ENCODE data around the gene RNF123.

The RNF123 gene

GRCh38 chr3:49705390-49705960 is 16.1 kb downstream of the RNF123 start:
- no peak for DNase-seq

GRCh38 chr3:49706456-49707112 is 17.2 kb downstream of the RNF123 start:
- DNase-seq, result no peak

GRCh38 chr3:49707113-49707480 is 17.7 kb downstream of the RNF123 start:
- DNase-seq, result no peak

- no peak for DNase-seq
These were observed 20.5 kb downstream of the RNF123 start for GRCh38 chr3:49709852-49710251.

- no peak for DNase-seq
These were observed 22.1 kb downstream of the RNF123 start for GRCh38 chr3:49711489-49711888.

GRCh38 chr3:49712166-49712565 is 22.8 kb downstream of the RNF123 start:
- DNase-seq, result no peak

- no peak for DNase-seq
These were observed 23.4 kb downstream of the RNF123 start for GRCh38 chr3:49712631-49713317.

- DNase-seq, result no peak
These were observed 24.2 kb downstream of the RNF123 start for GRCh38 chr3:49713336-49714105.

GRCh38 chr3:49714728-49715550 is 25.6 kb downstream of the RNF123 start:
- no peak for DNase-seq

GRCh38 chr3:49715611-49716121 is 26.3 kb downstream of the RNF123 start:
- DNase-seq, result no peak

- no peak for DNase-seq
These were observed 26.8 kb downstream of the RNF123 start for GRCh38 chr3:49716169-49716568.

GRCh38 chr3:49716691-49717210 is 27.4 kb downstream of the RNF123 start:
- DNase-seq, result no peak

GRCh38 chr3:49717211-49717958 is 28.0 kb downstream of the RNF123 start:
- DNase-seq, result no peak

GRCh38 chr3:49717959-49718857 is 28.9 kb downstream of the RNF123 start:
- no peak for DNase-seq

GRCh38 chr3:49718858-49719213 is 29.5 kb downstream of the RNF123 start:
- DNase-seq, result no peak

- DNase-seq, result peak; percentile 93
These were observed 30.0 kb downstream of the RNF123 start, which contains the start of gene AMIGO3 for GRCh38 chr3:49719214-49719884. Gene AMIGO3 (minus strand): TSS chr3:49719684. CDS start chr3:49719465, 219 bp downstream.

GRCh38 chr3:49720855-49721595 is 31.7 kb downstream of the RNF123 start:
- no peak for DNase-seq

GRCh38 chr3:49721596-49721895 is 32.2 kb downstream of the RNF123 start:
- DNase-seq, result no peak
